ENCODE data around the gene MRPL37. TPM values are rescaled to one million over a fixed set of nuclear protein-coding genes. Genes with fewer than 3 reads are reported as not detected.
"Not testable (repeated sequence)": the region's sequence is repeated elsewhere in the genome, so short reads cannot be mapped to it uniquely, and the experiment has no call there.

Gene MRPL37
- total RNA-seq, 2 donors from 2014 or later, result 63.1 to 75.9 TPM

- Histone ChIP-seq H3K4me3 (no peak overlapping the region), H3K27ac (no peak overlapping the region), H3K4me1 (peaks cover 0 to 19% of the 10 kb centered on the region in 2 donors), H3K36me3 (no peaks in the 10 kb centered on the region), H3K9me3 (no peaks in the 10 kb centered on the region), H3K27me3 (no peaks in the 10 kb centered on the region)
- no peak for TF ChIP-seq CTCF (IDR thresholded peaks at IDR 0.05)
- DNase-seq (ENCODE audit: low spot score), result no peak
Measured at GRCh38 chr1:54230507-54231339, 30.8 kb downstream of the MRPL37 start.

- not testable (repeated sequence) for DNase-seq (ENCODE audit: low spot score)
Measured at GRCh38 chr1:54233196-54233595, 33.2 kb downstream of the MRPL37 start.

GRCh38 chr1:54234284-54234683, 34.3 kb downstream of the MRPL37 start:
- DNase-seq (ENCODE audit: low spot score), result no peak
- Histone ChIP-seq H3K4me1 (peaks cover 0 to 7% of the 10 kb centered on the region in 2 donors), H3K9me3 (no peaks in the 10 kb centered on the region), H3K36me3 (peaks cover 26% of the 10 kb centered on the region), H3K4me3 (no peak overlapping the region), H3K27ac (no peak overlapping the region), H3K27me3 (no peaks in the 10 kb centered on the region)
- no peak for TF ChIP-seq CTCF (IDR thresholded peaks at IDR 0.05)

More at GRCh38 chr1:54233196-54233595, 33.2 kb downstream of the MRPL37 start:
- H3K9me3 ChIP-seq, H3K27ac ChIP-seq, H3K27me3 ChIP-seq, H3K4me3 ChIP-seq: not testable (repeated sequence)
- H3K36me3 ChIP-seq, result peaks cover 21% of the 10 kb centered on the region
- H3K4me1 ChIP-seq, result peaks cover 0 to 11% of the 10 kb centered on the region in 2 donors

GRCh38 chr1:54237586-54237985, 37.6 kb downstream of the MRPL37 start:
- Histone ChIP-seq H3K36me3 (peaks cover 34% of the 10 kb centered on the region), H3K4me3 (no peak overlapping the region), H3K4me1 (no peaks in the 10 kb centered on the region), H3K9me3 (no peaks in the 10 kb centered on the region), H3K27ac (no peak overlapping the region), H3K27me3 (no peaks in the 10 kb centered on the region)
- DNase-seq (ENCODE audit: low spot score), result no peak
- TF ChIP-seq CTCF (IDR thresholded peaks at IDR 0.05), result no peak

GRCh38 chr1:54238353-54239034, 38.5 kb downstream of the MRPL37 start:
- no peak for DNase-seq (ENCODE audit: low spot score)

More at GRCh38 chr1:54238353-54239034, 38.5 kb downstream of the MRPL37 start:
- no peaks in the 10 kb centered on the region for H3K9me3 ChIP-seq
- no peaks in the 10 kb centered on the region for H3K27me3 ChIP-seq
- H3K36me3 ChIP-seq, result peaks cover 39% of the 10 kb centered on the region
- no peaks in the 10 kb centered on the region for H3K4me1 ChIP-seq
- no peak for TF ChIP-seq CTCF (IDR thresholded peaks at IDR 0.05)
- H3K27ac ChIP-seq, result no peak overlapping the region
- H3K4me3 ChIP-seq, result no peak overlapping the region

Data from right atrium auricular region (tissue), 2 donors.